Central memory CD4-positive, alpha-beta T cell (primary cell): Measurements from ENCODE around the gene KIF6.

Experiments used
- DNase-seq: peaks from one replicate; pipeline ENCODE4 v3.0.0; 2022

KIF6 gene

GRCh38 chr6:39411001-39411400, 314.2 kb downstream of the KIF6 start:
- no peak for DNase-seq

DNA sequence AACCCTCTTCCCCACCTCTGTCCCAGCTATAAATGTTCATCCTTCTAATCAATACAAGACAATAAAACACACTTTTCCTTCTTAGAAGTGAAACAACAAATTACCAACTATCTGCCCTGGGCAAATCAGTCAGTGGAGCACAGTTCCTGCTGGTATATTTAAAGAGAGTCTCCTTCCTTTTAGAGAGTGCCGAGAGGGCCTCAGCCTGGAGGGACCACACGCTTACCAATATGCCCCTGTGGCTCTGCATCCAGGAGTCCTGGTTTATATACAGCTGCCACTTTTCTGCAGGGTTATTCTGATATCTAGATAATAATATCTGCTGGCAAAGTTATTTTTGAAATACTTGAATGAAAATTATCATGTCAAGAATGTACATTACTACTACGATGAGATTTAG, 315.3 kb downstream of the KIF6 start:
- no peak for DNase-seq

- DNase-seq, result no peak
Measured at GRCh38 chr6:39407446-39407993, 317.7 kb downstream of the KIF6 start.

GRCh38 chr6:39404312-39404711, 320.9 kb downstream of the KIF6 start:
- no peak for DNase-seq

- DNase-seq, result no peak
Measured at GRCh38 chr6:39403304-39403703, 321.9 kb downstream of the KIF6 start.

DNA sequence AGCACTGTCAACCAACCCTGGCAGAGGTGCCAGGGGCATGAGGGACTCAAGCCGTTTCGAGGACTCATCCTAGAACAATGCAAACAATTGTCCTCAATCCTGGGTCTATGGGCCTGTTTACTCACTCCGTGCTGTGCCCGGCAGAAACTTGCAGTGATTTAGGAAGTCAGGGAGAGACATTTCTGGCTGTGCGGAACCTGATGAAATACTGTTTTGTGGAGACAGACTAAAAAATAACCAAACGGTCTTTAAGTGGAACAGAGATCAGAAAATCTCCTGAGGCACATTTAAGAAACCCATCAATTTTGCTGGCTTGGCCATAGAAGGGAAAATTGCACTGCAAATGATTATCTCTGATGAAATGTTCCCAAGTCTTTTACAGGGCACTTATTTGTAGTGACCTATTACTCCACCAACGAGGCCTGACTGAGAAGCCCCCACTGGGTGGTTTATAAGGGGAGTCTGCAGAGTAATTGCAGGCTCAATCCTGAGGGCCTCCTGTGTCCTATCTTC, 322.9 kb downstream of the KIF6 start:
- no peak for DNase-seq

DNA sequence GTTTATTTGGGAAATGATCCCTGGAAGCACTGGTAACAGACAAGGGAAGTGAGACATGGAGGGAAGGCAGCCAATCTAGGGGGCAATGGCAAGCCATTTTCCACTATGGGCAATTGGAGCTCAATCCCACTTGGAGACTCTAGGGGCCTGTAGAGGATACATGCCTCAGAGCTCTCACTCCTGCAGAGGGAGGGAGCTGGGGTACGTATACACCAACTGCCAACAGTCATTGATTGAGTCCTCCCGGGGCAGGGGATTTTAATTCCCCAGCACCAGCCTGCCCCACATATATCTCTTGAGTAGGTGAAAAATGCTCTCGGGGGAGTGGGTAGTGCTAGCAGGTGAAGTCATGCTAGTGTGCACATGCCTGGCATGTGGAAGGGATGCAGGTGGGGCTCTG, 323.8 kb downstream of the KIF6 start:
- no peak for DNase-seq

DNA sequence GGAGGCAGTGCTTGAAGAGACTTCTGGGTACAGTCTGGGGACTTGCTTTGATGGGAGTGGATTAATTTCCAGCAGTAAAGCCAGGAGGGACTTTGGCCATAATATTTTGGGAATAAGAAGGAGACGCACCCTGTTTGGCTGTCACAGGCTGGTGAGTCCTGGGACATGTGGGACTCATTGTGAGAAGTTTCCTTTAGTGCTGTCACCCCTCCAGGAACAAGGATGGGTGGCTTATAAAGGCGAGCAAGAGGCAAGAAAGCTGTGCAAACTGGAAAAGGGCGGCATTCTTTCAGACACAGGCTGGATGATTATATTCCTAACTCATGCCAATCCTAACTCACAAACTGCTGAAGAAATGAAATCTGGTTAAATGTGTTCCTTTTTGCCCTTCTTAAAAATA, 325.2 kb downstream of the KIF6 start:
- no peak for DNase-seq

GRCh38 chr6:39396854-39397253, 328.4 kb downstream of the KIF6 start:
- no peak for DNase-seq

- no peak for DNase-seq
Measured at GRCh38 chr6:39393075-39393474, 332.1 kb downstream of the KIF6 start.

DNA sequence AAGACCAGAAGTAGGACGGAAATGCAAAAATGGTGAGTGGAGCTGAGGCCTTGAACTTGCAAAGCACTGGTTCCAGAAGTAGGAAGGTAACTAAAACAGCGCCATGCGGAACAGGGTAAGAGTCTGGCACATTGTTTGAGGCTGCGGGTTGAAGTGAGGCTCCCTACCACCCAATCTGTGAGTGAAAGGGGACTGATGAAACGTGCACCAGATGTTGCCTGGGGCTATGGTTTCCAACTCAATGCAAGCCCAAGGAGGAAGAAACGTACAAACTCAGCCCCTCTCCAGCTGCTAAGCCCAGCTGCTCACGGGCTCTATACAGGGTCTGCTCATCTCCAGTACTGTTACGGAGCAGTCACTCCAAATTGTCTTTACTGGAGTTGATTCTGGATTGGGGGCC, 334.0 kb downstream of the KIF6 start:
- no peak for DNase-seq

DNA sequence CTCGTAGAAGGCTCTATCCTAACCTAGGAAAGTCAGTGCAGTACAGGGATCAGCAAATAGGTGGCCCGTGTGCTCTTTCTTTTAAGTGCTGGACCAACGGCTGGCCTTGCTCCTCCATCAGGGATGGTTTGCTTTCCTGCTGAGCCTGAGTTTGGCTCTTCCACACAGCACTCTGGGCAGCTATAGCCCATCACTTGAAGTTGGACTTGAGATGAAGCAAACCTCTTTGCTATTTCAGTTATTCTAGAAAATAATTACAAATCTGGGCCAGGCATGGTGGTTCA, 335.8 kb downstream of the KIF6 start:
- DNase-seq, result no peak

DNA sequence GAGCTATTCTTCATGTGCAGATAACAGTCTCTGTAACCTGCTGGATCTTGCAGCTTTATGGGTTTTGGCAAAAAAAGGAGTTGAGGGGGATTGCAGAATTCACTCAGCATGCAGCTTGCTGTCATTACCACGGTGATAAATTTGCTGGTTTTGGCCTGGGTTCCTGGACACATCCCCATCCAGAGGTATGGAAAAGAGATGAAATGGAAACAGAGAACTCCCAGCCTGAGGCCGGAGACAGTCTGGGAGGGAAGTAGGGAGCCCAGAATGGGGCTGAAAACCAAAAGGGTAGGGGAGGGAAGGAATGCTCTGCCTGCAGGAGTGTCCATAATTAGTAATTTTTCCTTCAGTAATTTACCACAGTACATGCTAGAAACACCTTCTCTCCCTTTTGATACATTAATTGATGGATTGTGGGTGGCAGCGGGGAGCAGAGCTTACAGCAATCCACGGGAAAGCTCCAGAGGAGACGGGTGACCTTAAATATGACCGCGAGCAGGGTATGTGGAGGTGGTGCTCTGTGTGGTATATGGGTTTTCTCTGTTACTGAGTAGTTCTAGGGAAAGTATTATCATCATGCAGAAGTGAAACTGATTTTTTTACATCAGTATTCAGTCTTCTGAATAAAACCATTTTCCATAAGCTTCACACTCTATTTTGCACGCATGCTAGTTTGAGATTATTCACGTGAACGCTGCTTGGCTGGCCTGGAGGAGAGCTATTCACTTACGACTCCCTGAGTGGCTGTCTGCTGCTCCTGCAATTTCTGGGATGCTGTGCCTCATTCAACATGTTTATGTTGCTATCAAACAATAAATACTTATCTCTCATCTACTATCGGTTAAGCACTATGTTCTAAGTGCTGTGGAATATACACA, 336.4 kb downstream of the KIF6 start:
- DNase-seq, result no peak

- DNase-seq, result no peak
Measured at GRCh38 chr6:39387785-39388184, 337.4 kb downstream of the KIF6 start.

DNA sequence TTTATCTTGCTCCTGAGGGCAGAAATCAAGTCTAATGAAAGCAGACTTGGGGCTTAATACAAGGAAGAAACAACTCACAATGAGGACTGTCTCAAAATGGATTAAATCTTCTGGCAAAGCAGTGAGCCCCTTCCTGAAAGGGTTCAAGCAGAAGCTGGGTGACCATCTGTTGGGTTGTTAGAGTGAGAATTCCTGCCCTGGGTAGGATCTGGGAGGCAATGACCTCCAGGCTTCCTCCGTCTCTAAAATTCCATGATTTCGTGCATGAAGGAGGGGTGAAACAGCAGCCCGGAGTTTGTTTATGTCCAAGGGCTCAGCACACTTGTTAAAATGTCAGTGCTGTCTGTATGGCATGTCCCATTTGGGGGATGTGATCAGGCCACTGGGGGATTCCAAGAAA, 338.7 kb downstream of the KIF6 start:
- DNase-seq, result no peak

- no peak for DNase-seq
Measured at GRCh38 chr6:39381550-39382140, 343.6 kb downstream of the KIF6 start.

DNA sequence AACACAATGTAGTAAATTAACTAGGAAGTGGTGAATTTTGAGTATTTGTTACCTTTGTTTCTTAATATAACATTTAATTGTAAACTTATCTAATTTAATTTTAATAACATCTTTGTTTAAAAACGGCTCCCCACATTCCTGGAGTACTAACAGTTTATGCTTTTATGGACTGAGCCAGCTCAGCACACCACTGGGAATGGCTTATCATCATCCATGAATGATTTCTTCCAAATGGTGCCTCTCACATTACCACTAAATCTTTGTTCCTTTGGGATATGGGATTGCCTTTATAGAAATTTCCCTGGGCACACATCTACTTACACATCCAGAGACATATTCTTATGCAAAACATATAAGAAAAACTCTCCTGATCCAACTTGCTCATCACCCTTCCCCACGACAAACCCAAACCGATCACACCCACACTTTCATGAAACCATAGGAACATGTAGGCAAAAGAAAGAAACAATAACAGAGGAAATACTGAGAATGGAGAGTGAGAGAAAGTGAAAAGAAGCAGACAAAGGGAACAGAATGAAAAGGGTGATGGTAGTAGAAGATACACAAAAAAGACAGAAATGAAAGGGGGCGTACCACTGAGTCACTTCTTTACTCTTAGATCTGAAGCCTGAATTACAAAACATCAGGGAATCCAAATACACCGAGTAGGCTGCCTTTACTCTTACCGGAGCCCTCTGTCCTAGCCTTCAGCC, 344.2 kb downstream of the KIF6 start:
- DNase-seq, result no peak

GRCh38 chr6:39378960-39379425, 346.2 kb downstream of the KIF6 start:
- no peak for DNase-seq

DNA sequence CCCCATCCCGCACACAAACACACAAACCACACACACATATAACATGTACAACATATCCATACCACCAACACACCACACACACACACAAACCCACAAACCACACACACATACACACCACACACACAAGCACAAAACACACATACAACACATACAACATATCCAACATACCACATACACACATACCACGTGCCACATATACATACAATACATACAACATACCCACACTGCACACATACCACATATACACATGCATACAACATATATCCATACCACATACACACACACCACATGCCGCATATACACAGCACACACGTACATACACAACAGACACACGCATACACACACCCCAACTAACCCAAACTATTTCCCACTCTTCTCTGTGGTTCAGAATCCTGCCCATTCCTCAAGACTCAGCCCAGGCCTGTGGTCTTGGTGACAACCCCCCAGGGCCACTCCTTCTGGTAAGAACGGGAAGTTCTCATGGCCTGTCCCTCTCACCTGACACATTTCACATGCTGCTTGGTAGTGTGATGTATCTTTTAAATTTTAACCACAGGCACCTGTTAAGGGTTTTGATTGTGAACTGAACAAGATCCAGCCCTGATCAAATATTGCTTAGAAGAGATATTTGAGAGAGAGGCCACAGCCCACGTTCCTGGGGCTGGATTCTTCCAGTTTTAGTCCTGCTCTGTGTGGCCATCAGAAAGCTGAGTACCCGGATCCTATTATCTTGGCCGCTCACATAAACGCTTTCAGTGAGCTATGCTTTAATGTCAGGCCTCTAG, 346.8 kb downstream of the KIF6 start:
- no peak for DNase-seq

- DNase-seq, result no peak
Measured at GRCh38 chr6:39377539-39377950, 347.7 kb downstream of the KIF6 start.

DNA sequence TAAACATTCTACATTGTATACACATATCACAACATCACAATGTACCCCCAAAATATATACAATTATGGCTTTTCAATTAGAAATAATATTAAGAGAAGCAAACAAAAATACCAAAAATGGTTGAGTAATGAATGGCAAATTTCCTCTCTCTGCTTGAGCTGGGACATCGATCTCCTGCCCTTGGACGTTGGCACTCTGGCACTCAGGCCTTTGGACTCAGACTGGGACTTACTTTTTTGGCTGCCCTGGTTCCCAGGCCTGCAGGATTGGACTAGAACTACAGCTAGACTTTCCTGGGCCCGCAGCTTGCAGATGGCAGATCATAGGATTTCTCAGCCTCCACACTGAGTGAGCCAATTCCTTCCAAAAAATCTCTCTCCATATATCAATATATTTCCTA, 349.8 kb downstream of the KIF6 start:
- no peak for DNase-seq

DNA sequence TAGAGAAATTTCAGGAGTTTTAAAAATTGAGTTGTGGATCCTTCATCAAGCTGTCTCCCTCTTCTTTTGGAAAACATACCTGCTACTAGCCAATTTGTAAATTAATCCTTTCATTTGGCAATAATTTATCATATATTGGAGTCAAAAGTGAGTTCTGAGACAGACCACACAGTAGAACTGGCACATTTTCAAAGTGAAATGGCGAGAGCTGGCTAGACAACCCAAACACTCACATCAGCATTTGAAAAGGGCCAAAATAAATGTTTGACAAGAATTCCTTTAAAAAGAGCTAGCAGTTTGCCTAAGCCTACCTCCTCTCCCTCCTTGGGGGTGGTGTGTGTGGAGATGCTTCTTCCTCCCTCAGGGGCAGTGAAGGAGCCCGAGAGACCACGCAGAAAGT, 354.8 kb downstream of the KIF6 start:
- no peak for DNase-seq

DNA sequence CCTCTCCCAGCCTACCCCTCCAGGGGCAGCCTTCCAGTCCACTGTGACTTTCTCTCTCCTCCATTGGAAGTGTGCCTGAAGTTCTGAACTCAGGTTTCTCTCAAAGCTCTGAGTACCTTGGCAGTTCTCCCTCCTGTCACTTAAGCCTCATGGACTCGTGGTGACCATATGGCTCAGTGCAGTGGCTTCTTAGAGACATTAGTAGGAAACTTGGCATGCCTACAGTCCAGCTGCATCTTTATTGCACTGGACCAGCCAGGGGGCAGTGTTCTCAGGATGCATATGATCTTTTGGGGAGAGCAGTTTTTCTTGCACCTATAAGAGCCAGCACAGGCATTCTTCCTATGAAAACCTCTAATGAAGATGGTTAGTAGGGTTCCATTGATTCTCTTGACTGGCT, 355.2 kb downstream of the KIF6 start:
- no peak for DNase-seq
